SW480 (cell line): ENCODE data around the gene ULK1.
"Not testable (repeated sequence)": the region's sequence is repeated elsewhere in the genome, so short reads cannot be mapped to it uniquely, and the experiment has no call there.

Experiments used
- DNase-seq: peaks from one replicate; pipeline ENCODE4 v3.0.0-alpha.2; 2016; ENCODE audit warnings: low spot score

ULK1 gene

GRCh38 chr12:131943389-131943788 is 49.0 kb downstream of the ULK1 start:
- no peak for DNase-seq

- no peak for DNase-seq
These were observed 49.5 kb downstream of the ULK1 start for GRCh38 chr12:131943876-131944275.

- no peak for DNase-seq
These were observed 50.3 kb downstream of the ULK1 start for GRCh38 chr12:131944601-131945251.

GRCh38 chr12:131946757-131947156 is 52.3 kb downstream of the ULK1 start:
- no peak for DNase-seq

GRCh38 chr12:131947482-131948027 is 53.1 kb downstream of the ULK1 start:
- DNase-seq = no peak

GRCh38 chr12:131948166-131948712 is 53.8 kb downstream of the ULK1 start:
- DNase-seq = no peak

GRCh38 chr12:131948713-131949430 is 54.5 kb downstream of the ULK1 start:
- DNase-seq = not testable (repeated sequence)

GRCh38 chr12:131949431-131950181 is 55.2 kb downstream of the ULK1 start, which contains the start of gene EP400:
Gene EP400, plus strand, starts transcription at chr12:131949942. Its CDS starts 10,678 bp downstream, at chr12:131960620.
- peak; percentile 83 for DNase-seq

- DNase-seq = no peak
These were observed 55.9 kb downstream of the ULK1 start for GRCh38 chr12:131950182-131950913.

GRCh38 chr12:131953810-131954209 is 59.4 kb downstream of the ULK1 start:
- not testable (repeated sequence) for DNase-seq

- DNase-seq = not testable (repeated sequence)
These were observed 60.0 kb downstream of the ULK1 start for GRCh38 chr12:131954460-131954859.

GRCh38 chr12:131959116-131959515 is 64.7 kb downstream of the ULK1 start:
- no peak for DNase-seq

GRCh38 chr12:131959641-131960589 is 65.5 kb downstream of the ULK1 start:
- DNase-seq = no peak

GRCh38 chr12:131960590-131961325 is 66.3 kb downstream of the ULK1 start:
- DNase-seq = not testable (repeated sequence)

- not testable (repeated sequence) for DNase-seq
These were observed 66.9 kb downstream of the ULK1 start for GRCh38 chr12:131961328-131961727.

- no peak for DNase-seq
These were observed 67.6 kb downstream of the ULK1 start for GRCh38 chr12:131962069-131962468.

- DNase-seq = no peak
These were observed 69.0 kb downstream of the ULK1 start for GRCh38 chr12:131963381-131963780.

- no peak for DNase-seq
These were observed 70.7 kb downstream of the ULK1 start for GRCh38 chr12:131965073-131965472.

- DNase-seq = no peak
These were observed 76.8 kb downstream of the ULK1 start for GRCh38 chr12:131971226-131971625.
